ENCODE data around the gene ATF7.
A peak's percentile ranks its signal among the peaks of the same experiment; 100 is the strongest.
"Not testable (repeated sequence)": the region's sequence is repeated elsewhere in the genome, so short reads cannot be mapped to it uniquely, and the experiment has no call there.

Gene ATF7

DNA sequence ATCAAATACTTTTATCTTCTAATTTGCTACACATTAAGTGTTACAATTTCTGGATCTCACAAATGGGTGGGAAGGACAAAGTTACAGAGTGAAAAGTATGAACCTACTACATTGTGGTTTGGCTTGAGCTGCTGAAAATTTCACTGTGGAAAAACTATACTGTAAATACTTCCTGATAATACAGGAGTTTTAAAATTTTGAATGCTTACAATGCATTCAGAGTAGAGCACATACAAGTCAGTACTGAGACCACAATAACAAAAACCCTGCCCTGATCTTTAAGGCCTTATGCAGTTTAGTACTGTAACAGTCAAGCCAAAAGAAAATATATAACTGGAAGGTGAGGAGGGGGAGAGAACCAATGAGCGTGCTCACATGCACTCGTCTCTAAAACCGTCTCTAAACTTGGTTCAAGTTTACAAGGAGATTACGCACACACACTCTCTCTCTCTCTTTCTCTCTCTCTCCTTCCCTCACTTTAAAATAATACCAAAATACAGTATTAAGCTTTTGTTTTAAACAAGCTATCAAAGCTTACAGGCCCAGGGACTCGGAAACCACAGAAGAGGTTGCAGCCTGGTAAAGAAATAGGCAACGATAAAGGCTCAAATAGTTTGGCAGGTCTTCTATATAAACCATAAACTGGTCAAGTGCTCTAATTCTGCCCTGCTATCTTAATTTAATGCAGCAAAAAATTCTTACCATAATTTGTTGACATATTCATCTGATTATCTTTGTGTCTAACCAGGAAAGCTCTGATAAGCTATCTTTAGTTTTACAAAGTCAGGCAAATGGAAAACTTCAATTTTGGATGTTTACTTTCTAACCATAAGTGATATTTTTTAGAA is 58.0 kb downstream of the ATF7 start:
- DNase-seq, result no peak

DNA sequence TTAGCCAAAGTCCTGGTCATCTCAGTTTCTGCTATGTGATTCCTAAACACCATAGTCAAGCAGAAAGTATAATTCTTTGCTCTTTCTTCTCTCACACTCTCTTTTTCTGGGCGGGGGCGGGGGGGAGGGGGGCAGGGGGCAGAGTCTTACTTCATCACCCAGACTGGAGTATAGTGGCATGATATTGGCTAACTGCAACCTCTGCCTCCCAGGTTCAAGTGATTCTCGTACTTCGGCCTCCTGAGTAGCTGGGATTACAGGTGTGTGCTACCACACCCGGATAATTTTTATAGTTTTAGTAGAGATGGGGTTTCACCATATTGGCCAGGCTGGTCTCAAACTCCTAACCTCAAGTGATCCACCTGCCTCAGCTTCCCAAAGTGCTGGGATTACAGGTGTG is 60.8 kb downstream of the ATF7 start:
- DNase-seq, result not testable (repeated sequence)

DNA sequence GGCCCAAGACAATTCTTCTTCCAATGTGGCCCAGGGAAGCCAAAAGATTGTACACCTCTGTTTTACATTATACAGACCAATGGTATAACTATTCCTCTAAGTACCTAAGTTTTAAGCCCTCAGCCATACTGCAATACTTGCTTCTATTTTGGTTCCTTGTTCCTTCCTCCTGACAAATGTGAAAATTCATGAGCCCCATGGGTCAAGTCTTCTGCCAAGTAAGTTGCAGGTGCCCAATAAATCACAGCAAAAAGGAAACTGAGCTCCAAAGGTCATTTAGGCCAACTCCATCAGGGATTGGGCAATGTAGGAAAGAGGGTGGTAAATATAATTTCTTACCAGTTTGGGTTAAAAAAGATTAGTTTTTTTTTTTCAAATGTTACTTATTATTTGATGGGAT is 61.2 kb downstream of the ATF7 start:
- no peak for DNase-seq

DNA sequence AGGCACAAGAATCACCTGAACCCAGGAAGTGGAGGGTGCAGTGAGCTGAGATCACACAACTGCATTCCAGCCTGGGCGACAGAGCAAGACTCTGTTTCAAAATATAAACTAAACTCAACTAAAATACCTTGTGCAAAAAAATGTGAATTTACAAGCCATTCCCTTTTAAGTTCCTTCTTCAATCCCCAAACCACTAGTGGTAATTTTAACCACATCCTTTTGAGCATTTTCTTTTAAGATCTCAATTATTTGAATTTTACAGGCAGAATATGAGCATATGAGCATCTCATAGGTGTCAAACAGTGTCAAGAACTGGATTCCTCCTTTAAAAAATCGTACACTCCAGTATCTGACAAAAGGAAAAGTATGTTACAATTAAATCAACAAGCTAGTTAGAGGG is 61.9 kb downstream of the ATF7 start:
- no peak for DNase-seq

DNA sequence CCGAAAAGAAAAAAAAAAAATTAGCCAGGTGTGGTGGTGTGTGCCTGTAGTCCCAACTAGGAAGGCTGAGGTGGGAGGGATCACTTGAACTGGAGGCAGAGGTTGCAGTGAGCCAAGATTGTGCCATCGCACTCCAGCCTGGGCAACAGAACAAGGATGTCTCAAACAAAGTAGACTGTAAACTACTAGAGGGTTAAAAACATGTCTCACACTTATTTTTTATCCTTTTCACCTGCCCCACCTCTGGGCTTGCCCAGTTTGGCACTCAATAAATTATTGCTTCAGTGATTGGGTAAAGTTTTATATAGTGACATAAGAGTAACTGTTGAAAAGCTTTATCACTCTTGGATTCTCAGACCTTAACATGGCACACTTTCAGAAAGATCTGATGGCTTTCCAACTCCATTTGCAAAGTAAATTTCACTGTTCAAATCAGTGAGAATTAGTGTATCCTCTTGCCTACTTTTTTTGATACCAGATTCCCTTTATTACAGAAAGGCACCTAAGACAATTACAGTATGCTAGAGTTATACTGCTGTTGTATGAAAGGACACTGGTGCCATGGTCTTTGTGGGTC is 62.6 kb downstream of the ATF7 start:
- DNase-seq, result no peak

DNA sequence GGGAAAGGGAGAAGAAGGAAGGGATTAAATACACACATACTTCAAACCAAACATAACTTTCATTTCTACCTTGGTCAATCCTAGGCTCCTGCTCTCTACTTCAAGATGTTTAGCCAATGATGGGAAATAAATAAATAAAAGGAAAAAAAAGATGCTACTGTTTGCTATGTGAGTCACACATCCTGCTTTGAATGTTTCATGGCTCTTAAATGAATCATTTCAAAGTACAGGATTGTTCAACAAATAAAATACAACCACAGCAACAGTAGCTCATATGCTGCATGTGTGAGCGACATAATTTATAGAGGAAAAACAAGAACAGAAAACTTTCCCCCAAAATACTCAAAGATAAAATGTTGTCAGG is 64.6 kb downstream of the ATF7 start:
- no peak for DNase-seq

DNA sequence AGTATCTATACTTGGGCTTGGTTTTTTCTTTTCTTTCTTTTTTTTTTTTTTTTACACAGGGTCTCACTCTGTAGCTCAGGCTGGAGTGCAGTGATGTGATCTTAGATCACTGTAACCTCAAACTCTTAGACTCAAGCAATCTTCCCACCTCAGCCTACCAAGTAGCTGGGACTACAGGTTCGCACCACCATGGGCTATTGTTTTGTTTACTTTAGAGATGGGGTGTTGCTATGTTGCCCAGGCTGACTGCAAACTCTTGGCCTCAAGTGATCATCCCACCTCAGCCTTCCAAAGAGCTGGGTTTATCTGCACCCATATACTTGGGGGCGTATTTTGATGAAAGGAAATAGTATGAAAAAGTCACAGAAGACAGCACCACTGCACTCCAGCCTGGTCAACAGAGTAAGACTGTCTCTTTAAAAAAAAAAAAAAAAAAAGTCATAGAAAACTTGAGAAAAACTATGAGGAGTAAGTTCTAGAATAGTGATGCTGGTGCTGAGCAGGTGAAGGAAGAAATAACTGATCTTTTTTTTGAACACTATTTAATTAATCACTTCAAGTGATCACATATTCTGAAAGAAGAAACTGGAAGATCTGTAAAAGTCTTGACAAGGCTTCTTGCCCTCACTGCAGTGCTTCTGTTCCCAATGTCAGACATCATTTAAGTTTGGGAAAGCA is 65.1 kb downstream of the ATF7 start:
- DNase-seq, result no peak

DNA sequence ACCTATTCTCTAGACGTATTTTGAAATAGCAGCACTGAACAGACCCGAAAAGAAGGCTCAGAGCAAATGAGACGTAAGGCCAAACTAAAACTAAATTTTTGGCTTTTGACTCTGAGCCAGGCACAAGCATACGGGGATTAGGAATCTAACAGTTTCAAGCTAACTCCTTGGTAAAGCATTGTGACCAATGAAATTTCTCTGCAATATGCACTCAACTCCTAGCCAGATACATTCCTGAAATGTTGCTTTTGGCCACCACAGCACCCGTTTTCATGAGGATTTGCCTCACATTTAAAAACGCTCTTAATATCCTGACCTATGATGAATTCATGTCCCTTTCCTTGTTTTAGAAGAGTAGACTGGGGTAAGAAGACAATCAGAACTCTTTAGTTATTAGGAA is 65.8 kb downstream of the ATF7 start:
- no peak for DNase-seq

DNA sequence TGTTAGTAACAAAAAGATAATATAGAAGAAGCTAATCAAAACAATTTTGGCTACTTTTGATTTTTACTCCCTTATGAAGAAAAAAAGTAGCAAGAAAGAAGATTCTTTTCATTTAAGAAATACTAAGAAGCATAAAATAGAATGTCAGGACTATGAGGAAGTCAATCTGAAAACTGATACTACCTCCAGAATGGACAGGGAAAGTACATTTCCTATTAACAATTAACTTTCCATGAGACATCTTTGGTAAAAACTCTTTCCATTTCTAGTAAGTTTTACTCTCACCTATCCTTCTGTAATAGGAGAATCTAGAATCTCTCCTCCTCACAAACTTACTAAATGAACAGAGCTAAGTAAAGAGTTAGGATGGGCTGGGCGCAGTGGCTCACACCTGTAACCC is 67.6 kb downstream of the ATF7 start:
- no peak for DNase-seq

DNA sequence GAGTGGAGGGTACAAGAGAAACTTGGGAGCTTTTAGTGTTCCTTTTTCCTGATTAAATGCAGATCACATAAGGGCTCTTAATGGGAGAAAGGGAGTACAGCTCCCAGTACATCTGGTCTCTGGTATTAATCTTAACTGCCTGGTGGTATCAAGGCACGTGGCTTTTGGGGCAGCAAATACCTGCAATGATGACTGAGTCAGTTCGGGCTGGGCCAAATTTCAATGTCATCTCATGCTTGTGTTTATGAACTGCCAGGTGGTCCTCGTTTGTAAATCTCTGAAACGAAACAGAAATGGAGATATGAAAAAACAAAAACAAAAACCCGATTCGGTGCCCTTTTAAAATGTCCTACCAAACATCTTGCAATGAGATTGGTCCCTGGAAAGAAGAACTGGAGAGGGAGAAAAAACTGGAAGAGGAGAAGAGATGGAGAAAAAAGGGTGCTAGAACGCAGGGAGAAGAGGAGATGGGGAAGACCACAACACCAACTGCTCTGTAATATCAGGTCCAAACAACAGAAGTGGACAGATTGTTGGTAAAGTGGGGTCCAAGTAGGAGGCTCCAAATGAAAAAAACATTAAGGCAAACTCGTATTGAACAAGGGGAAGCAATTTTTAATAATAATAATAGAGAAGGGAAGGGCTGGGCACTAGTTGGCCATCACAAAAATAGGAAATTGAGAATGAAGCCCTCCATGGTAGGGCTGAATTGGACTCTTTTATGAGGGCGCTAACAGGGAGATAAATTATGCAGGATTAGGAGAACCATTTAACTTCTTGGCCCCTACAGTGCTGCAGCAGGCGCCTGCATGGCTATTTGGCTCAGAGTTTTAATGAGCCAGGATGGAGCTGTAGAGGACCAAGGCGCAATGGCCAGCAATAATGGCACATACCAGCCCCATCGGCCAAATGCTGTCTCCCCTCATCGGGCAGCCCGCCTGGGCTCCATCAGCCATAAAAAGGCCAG is 73.5 kb downstream of the ATF7 start:
- peak in 1 of 56 donors; percentile 9 for DNase-seq

DNA sequence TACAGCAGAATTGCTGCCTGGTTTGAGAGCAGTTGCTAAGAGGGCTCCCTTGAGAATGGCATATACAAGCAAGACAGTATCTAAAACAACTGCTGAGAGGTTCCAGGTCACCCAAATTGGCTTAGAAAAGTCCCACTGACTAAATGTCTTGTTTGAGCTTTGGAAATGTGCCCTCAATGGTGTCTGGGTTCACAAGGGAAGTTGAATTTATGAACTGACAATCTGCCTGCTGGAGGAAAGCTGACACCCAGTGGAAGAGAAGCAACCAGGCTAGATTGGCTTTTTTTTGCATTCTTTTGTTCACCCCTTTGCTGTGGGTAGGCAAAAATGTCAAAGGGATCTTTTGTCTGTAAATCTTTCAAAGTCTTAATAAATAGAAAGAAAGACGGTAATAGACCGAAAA is 74.3 kb downstream of the ATF7 start:
- peak in 2 of 56 donors; percentile 5 to 8 for DNase-seq

DNA sequence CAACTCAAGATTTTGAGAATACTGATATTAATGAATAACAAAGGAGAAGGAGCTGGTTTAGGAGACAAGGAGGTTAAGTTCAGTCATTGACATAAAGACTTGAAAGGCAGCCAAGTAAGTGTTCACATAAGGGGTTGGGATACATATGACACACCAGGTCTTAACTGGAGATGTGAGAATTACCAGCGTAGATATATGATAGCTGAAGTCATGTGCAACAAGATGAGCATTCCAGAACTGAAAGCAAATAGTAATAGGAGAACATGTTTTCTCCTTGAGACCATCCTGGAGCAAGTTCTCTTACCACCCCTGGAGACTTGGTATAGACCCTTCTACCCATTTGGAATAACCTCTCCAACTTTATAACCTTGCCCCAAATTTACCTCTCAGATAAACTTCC is 75.6 kb downstream of the ATF7 start:
- DNase-seq, result no peak

DNA sequence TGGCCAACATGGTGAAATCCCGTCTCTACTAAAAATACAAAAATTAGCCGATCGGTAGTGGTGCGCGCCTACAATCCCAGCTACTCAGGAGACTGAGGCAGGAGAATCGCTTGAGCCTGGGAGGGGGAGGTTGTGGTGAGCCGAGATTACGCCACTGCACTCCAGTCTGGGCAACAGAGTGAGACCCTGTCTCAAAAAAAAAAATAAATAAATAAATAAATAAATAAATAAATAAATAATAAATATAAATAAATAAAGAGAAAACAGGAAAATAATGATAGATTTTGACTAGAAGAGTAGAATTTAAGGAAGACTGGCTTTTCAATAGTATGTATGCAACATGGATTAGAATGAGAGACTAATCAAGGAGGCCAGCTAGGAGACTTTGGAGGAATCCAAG is 76.1 kb downstream of the ATF7 start:
- not testable (repeated sequence) for DNase-seq

DNA sequence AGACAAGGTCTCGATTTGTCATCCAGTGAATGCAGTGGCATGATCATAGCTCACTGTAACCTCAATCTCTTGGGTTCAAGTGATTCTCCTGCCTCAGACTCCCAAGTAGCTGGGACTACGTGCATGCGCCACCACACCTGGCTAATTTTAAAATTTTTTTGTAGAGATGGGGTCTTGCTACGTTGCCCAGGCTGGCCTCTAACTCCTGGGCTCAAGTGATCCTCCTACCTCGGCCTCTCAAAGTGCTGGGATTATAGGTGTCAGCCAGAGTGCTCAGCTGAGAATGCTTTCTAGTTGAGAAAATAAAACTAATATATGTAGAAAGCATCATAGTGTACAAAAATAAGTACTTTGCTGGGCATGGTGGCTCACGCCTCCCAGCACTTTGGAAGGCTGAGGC is 77.8 kb downstream of the ATF7 start:
- DNase-seq, result not testable (repeated sequence)

DNA sequence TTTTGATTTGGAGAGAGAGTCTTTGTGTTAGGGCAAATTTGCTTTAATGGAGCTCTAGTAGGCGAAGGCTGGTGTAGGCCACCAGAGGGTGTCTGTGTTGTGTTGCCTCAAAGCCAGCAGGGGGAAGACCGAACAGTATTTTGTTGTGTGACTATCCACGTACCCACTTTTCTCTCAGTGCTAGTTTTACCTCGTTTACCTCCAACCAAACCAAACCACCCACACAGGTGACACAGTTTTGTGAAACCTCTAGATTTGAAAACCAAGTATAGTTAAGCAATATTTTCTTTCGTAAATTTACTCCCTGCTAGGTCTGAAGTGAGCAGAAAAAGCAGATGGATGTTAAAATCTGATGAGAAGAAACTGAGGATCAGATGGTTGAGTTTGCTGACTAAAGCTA is 82.6 kb downstream of the ATF7 start:
- peak in 49 of 56 donors; percentile 3 to 78 (median 42) for DNase-seq

DNA sequence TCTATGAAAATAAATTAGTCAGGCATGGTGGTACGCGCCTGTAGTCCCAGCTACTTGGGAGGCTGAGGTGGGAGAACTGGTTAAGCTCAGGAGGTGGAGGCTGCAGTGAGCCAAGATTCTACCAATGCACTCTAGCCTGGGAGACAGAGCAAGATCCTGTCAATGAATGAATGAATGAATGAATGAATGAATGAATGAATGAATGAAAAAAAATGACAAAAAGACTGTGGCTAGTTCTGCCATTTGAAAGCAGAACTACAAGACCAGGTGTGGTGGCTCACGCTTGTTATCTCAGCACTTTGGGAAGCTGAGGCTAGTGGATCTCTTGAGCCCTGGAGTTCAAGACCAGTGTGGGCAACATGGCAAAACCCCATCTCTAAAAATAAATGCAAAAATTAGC is 86.7 kb downstream of the ATF7 start:
- no peak for DNase-seq

DNA sequence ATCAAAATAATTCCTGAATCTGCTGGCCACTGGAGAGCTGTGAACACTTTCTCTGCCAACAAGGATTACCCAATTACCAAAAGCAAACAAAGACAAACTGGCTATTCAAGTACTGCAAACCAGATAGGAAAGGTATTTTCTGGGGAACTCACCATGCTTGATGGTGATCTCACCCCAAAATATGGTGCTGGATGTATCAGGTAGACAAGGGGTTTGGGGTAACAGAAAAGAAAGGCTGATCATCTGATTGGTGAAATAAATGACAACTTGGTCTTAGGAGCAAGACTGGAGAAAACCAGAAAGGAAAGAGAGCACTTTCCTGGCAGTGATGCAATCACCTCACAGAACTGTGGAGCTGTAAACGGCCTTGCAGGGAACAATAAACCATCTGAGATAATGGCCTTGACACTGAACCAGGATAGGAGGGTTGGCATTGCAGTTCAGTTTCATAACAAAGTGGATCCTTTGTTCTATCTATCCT is 87.9 kb downstream of the ATF7 start:
- DNase-seq, result peak in 11 of 56 donors; percentile 3 to 52 (median 13)

DNA sequence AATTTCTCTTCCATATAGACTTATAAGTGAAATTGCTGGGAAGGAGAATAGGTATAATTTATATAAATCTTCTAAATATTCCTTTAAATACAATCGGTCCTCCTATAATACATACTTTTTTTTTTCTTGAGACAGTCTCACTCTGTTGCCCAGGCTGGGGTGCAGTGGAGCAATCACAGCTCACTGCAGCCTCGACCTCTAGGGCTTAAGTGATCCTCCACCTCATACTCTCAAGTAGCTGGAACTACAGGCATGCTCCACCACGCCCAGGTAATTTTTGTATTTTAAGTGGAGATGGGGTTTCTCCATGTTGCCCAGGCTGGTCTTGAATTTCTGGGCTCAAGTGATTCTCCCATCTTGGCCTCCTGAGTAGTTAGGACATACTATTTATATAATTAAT is 89.2 kb downstream of the ATF7 start:
- no peak for DNase-seq

DNA sequence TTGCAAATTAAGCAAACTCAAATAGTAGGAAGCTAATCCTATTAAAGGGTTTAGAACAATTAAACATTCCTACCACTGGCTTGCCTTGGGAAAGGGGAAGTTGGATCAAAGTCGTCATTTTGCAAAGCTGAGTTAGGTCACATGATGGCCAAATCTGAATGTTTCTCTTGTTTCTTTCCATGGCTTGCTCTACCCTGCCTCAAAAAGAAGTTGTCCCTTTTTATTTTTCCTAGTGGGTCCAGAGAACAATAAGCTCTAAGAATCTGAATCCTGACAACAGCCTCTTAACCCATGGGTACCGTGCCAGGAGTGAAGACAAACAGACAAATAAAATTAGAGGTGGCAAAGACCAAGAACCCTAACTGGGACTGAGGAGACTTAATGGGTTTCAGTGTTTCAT is 92.7 kb downstream of the ATF7 start:
- peak in 5 of 56 donors; percentile 3 to 31 (median 11) for DNase-seq

DNA sequence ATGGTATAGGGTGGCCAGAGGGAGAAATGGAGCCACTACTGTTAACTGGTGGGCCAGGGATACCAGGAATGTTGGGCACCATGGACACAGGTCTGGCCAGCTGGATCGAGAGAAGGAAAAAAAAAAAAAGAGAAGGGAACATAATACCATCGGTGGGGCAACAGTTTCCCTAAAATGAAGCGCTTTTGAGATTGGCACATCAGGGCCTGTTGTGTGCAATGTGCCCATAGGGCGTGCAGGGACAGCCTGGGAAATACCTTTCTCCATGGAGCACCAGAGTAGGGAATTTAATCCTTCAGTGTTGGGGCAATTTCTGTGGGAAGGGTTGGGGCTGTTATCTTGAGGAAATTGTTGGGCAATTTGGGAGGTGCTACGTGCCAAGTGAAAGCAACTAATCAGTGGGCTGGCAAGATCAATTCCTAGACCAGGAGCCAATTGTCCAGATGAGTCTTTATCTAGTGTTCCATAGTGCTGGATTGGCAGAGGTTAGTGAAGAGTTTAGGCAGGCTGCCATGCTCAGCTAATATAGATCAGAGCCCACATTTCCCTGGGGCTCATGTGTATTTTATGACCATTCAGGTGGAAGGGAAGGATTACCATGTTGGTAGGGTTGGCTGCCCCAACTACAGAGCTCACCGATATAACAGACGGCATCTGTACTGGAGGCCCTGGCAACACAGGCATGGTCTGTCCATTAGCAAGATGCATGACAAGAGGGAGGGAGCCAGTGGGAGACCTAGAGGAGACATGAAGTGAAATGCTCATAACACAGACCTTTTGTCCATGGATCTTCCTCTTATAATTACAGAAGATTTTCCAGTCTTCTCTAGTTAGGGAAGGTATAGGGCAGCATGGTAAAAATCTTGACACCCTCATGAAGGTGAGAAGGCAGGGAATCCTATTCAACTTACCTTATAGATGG is 93.4 kb downstream of the ATF7 start:
- no peak for DNase-seq

Measured in nucleus accumbens (tissue), 56 donors.